NCI-H1417 (cell line): Measurements from ENCODE around the gene MAGEA4.
"Not testable (repeated sequence)": the region's sequence is repeated elsewhere in the genome, so short reads cannot be mapped to it uniquely, and the experiment has no call there.

Experiments used
- DNase-seq, 3 experiments: peaks; one replicate each; lab custom pipeline; 2025; lab: John Stamatoyannopoulos, UW

The MAGEA4 gene, protein sequence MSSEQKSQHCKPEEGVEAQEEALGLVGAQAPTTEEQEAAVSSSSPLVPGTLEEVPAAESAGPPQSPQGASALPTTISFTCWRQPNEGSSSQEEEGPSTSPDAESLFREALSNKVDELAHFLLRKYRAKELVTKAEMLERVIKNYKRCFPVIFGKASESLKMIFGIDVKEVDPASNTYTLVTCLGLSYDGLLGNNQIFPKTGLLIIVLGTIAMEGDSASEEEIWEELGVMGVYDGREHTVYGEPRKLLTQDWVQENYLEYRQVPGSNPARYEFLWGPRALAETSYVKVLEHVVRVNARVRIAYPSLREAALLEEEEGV

DNA sequence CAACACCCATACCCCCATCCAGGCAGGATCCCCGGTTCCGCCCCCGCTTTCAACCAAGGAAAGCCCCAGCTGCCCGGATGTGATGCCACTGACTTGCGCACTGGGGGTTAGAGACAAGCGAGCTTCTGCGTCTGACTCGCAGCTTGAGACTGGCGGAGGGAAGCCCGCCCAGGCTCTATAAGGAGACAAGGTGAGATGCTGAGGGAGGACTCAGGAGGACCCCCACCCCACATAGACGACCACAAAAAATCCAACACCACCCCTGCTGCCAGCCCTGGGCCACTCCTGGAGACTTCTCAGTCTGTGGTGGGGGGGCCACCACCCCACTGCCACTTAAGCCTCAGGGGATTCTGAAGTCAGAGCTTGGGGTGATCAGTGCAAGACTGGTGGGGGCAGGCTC is at the start of gene MAGEA4:
Gene MAGEA4, plus strand, starts transcription at position 110 of the 400 bp plus-strand sequence. CDS start 10,776 bp downstream, outside the sequence.
- no peak for DNase-seq

DNA sequence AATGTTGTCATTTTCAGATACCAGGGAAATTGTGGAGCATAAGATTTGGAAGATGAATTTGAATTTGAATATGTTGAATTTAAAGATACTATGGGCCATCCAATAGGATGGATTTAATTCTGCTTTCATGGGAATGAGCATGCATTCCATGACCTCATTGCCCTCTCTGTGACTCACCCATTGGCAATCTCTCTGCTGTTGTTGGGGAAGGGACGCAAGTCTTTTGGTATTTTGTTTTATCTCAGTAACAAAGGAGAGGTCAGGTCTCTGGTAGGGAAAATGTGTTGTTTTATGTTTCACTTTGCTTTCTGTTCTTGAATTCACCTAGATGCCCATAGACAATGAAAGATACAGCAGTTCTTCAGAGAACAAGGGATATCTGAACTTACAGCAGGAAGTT is 42.1 kb upstream of the MAGEA4 start:
- DNase-seq: no peak

DNA sequence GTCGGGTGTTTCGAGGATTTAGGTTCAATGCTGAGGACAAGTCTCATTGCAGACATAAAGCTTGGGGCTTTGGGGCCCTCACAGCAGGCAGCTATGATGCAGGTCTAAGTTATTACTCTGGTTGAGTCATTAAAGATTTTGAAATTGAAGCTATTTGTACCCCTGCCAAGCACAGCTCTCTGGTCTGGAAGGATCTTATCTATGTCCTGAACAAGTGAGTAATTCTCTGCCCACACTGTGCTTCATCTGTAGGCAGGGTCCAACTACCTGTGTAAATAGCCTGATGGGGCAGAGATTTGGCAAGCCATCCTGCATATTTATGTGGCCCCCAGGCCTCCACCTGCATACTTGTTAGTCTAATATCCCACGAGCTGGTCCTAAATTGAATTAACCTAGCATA is 41.4 kb upstream of the MAGEA4 start:
- no peak for DNase-seq

DNA sequence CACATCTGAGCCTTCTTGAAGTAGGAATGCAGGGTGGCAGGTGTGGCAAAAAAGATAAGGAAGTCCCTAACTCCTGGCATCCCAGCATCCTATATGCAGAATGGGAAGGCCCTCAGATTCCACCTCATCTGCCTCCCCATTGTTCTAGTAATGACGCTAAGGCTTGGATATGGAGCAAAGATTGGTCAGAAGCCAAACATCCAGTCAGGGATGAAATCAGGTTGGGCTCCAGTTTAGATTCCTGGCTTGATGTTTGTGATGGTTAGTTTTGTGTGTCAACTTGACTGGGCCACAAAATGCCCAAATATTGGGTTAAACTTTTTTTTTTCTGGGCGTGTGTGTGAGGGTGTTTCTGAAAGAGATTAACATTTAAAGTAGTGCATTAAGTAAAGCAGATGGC is 39.6 kb upstream of the MAGEA4 start:
- DNase-seq: no peak

DNA sequence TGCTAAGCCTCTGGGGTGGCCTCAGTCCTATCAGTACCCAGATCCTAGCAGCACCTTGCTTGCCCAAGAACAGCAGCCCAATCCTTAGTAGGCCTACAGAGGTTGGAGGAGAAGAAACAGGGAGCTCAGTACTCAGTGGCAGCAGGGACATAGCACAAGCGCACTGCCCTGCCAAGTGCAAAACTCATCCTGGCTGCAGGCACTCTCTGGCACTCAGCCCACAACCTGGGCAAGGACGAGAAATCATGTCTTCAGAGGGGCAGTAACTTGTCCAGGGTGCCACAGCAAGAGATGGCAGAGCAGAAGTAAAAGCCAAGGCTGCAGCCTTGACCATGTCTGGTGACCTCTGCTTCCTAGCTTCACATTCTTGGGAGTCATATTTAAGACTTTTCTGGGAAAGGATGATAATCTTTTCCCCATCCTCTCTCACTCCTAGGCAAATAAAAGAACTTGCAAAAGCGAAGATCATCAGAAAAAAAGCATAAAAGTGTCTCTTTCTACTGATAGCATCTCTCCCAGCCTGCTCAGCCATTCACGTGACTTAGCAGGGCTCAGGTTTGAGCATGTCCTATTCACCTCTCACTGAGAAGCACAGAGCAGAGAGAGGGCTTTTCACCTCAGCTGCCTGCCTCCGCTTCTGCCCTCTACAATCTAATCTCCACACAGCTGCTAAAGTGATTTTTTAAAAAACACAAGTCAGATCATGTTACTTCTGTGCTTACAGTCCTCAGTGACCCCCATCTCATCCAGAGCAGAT is 37.2 kb upstream of the MAGEA4 start:
- DNase-seq: no peak

DNA sequence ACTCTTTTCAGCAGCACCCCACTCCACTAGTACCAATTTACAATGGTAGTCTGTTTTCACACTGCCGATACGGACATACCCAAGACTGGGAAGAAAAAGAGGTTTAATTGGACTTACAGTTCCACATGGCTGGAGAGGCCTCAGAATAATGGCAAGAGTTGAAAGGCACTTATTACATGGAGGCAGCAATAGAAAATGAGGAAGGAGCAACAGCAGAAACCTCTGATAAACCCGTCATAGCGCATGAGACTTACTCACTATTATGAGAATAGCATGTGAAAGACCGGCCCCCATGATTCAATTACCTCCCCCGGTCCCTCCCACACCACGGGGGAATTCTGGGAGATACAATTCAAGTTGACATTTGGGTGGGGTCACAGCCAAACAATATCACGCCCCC is 34.1 kb upstream of the MAGEA4 start:
- DNase-seq: no peak

GRCh38 chrX:151879856-151880255 is 32.8 kb upstream of the MAGEA4 start:
- no peak for DNase-seq

DNA sequence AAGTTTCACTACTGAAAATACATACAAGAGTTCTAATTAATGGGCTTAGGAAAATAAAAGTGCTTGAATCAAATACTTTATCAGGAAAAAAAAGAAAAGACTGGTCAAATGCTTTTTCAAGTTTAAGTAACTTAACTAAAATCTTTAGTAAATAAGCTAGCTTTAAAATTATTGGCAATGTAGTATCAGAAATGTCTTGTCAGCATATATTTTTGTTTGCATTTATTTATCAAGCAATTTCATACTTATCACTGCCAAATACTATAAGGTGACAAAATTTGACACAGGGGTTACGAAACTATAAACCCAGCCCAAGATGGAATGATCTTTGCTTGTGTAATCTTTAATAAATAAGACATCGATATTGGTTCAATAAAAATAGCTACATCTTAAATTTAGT is 31.8 kb upstream of the MAGEA4 start:
- DNase-seq: no peak

- DNase-seq: no peak
These were observed 23.3 kb upstream of the MAGEA4 start for GRCh38 chrX:151889421-151889820.

GRCh38 chrX:151896734-151897474 is 15.8 kb upstream of the MAGEA4 start:
- no peak for DNase-seq

- no peak for DNase-seq
These were observed 13.1 kb upstream of the MAGEA4 start for GRCh38 chrX:151899622-151900021.

DNA sequence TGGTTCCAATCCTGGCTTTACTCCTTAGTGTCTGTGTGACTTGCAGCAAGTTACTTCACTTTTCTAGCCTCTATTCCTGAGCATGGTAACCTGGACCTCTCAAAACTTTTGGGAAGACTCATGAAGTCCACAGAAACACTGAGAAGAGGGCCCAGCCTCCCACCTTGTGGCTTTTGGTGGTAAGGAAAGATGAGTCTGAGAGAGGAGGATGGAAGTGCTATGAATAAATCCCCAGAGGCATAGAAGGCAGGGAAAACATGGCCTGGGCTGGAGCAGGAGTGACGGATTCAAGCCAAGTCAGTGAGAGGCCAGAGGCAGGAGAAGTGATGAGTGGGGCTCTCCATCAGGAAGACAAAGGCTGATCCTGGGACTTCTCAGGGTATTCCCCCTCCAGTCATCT is 10.9 kb upstream of the MAGEA4 start:
- DNase-seq: no peak

DNA sequence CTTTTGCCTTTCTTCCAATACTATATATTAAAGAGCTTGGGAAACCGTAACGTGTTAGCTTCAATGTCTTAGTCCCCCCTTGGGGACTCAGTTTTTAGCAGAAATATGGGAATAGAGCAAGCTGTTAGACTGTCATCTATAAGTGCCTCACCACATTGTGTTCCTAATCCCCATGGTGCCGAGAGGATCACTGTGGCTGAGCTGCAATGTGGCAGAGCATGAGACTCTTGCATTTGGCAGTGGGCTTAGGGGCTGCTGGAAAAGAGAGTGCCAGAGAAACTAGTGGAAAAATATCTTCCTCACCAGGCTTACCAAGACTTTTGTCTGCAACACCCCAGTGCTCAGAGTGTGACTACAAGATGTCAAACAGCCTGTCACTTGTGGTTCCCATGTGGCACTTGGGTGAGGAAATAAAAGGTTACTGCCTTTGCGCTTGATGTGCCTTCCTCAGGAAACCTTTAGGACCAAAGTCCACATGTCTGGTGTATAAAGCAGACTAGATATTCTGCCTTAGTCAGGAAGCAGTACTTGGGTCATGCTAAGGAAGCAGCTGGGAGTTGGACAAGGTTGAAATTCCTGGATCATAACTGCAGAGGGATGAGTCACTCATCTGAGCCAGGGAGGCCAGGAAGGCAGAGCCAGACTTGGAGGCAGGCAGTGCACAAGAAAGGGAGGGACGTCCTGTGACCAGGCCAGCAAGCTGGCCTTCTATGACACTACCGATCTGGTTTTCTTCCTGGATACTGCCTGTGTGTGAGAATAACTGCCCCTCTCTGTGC is 9.7 kb upstream of the MAGEA4 start:
- no peak for DNase-seq

DNA sequence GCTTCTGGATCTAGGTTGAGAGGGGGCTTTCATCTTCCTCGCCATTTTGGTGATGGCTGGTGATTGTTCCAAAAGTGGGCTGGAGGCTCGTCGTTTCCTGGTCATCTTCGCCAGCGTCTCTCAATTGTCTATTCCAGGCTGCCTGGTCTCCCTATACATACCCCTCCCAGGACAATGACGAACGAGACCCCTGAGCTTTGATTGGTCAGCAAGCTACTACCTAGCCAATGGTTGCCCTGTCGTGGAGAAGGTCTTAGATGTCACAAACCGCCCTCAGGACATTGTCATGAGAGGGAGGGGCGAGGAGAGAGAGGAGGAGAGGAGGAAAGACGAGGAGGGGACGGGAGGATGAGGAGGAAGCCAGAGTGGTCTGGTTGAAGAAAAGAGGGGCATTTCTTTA is 7.7 kb upstream of the MAGEA4 start:
- no peak for DNase-seq

GRCh38 chrX:151912221-151912620 is 468 bp upstream of the MAGEA4 start:
- DNase-seq: no peak

DNA sequence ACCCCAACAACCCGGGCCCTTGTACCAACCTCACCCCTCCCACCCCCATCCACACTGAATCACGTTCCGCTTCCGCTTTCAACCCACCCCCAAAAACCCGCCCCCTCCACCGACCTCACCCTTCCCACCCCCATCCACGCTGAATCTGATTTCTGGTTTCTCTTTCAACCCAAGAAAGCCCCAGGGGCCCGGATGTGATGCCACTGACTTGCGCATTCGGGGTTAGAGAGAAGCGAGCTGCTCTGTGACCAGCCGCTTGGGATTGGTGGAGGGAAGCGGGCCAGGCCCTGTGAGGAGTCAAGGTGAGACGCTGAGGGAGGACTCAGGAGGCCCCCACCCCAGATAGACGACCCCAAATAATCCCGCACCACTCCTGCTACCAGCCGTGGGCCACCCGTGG is 6.0 kb downstream of the MAGEA4 start:
- DNase-seq: not testable (repeated sequence)

GRCh38 chrX:151919610-151920009 is 6.9 kb downstream of the MAGEA4 start:
- no peak for DNase-seq

GRCh38 chrX:151920101-151920500 is 7.4 kb downstream of the MAGEA4 start:
- no peak for DNase-seq

DNA sequence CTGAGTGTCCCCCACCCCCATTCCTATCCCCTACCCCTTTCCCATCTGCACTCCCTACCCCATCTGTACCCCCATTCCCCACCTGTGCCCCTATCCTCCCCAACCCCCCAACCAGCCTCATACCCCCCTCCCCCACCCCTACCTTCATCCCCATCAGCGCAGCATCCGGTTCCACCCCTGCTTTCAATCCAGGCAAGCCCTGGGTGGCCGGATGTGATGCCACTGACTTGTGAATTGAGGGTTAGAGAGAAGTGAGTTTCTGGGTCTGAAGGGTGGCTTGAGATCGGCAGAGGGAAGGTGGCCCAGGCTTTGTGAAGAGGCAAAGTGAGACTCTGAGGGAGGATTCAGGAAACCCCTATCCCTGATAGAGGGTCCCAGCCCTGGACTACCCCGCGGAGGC is 7.8 kb downstream of the MAGEA4 start:
- no peak for DNase-seq

DNA sequence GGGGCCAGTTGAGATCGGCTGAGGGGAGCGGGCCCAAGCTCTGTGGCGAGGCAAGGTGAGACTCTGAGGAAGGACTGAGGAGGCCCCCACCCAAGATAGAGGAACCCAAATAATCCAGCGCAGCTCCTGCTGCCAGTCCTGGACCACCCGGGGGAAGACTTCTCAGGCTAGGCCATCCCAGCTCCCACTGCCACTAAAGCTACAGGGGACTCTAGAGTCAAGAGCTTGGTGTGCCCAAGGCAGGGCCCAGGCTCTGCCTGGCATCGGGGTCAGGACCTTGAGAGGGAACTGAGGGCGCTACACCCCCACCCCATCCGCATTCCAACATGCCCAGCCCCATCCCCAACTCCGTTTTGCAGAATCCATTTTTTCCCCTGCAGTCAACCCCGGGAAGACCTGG is 8.6 kb downstream of the MAGEA4 start:
- no peak for DNase-seq

- no peak for DNase-seq
These were observed 9.2 kb downstream of the MAGEA4 start for GRCh38 chrX:151921866-151922265.

DNA sequence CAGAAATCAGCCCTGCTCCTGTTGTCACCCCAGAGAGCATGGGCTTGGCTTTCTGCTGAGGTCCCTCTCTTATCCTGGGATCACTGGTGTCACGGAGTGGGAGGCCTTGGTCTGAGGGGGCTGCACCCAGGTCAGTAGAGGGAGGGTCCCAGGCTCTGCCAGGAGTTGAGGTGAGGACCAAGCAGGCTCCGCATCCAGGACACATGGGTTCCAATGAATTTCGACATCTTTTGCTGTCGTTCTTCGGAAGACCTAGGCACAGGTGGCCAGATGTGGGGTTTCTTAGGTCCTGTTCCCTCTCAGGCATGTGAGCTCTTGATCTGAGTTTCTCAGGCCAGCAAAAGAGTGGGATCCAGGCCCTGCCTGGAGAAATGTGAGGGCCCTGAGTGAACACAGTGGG is 10.0 kb downstream of the MAGEA4 start:
- no peak for DNase-seq
